ENCODE results near the gene EXOC3L4. TPM values are rescaled to one million over a fixed set of nuclear protein-coding genes. Genes with fewer than 3 reads are reported as not detected.

The EXOC3L4 gene
- total RNA-seq, 1 donor from 2014 or later: 8.6 TPM

DNA sequence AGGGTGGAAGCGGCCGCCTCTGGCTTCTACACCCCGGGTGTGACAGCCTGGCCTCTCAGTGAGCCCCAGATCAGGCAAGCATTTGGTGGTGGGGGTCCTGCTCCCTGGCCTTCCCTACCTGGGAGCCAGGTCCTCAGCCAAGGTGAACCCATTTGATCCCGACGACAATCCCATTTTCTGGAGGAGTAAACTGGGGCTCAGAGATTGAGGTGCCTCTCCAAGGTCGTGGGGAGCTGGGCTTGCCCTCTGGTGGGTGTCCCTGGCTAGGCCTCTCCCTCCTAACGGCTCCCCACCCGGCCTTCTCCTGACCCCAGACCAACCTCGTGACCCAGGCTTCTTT is 2.7 kb upstream of the EXOC3L4 start:
- Histone ChIP-seq H3K9me3 (no peaks in the 10 kb centered on the region), H3K36me3 (no peaks in the 10 kb centered on the region), H3K4me3 (peak overlapping the region; percentile 45 to 68), H3K27me3 (no peaks in the 10 kb centered on the region), H3K27ac (peak overlapping the region; percentile 74), H3K4me1 (peaks cover 24% of the 10 kb centered on the region)
- TF ChIP-seq, protein P1, sequence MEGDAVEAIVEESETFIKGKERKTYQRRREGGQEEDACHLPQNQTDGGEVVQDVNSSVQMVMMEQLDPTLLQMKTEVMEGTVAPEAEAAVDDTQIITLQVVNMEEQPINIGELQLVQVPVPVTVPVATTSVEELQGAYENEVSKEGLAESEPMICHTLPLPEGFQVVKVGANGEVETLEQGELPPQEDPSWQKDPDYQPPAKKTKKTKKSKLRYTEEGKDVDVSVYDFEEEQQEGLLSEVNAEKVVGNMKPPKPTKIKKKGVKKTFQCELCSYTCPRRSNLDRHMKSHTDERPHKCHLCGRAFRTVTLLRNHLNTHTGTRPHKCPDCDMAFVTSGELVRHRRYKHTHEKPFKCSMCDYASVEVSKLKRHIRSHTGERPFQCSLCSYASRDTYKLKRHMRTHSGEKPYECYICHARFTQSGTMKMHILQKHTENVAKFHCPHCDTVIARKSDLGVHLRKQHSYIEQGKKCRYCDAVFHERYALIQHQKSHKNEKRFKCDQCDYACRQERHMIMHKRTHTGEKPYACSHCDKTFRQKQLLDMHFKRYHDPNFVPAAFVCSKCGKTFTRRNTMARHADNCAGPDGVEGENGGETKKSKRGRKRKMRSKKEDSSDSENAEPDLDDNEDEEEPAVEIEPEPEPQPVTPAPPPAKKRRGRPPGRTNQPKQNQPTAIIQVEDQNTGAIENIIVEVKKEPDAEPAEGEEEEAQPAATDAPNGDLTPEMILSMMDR (IDR thresholded peaks at IDR 0.05): no peak
- TF ChIP-seq POLR2A (IDR thresholded peaks at IDR 0.05) (no peak), POLR2AphosphoS5 (IDR thresholded peaks at IDR 0.05; ENCODE audit: insufficient read depth in 1 of 2, low read depth in 1 of 2) (no peak)
- intact Hi-C loops (cut with DNase I): no loop called here
- no peak for DNase-seq (ENCODE audit: extremely low spot score in 2 of 2)

DNA sequence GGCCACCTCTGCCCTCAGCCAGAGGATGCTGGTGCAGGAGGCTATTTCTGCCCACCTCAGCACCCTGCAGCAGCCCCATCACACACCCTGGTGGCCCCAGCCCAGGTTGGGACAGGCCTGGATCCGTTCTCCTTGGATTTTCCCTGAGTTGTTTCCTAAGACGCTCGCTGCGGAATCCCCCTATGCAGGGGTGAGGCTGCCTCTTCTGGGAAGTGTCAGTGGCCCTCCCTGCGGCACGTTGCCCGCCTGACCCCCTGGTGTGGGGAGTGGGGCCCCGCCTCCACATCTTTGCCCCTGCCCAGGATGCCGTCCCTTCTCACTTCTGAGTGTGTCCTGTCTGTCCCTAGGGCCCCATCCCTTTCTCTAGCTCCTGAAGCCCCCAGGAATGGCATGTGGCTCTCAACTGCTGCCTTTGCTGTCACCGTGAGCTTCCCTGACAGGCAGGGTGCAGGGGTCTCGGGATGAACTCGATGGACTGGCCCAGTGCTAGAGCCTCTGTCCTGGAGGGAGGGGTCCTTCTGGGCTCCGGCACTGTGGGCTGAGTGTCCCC is 594 bp upstream of the EXOC3L4 start:
- no peaks in the 10 kb centered on the region for H3K9me3 ChIP-seq
- TF ChIP-seq POLR2AphosphoS5 (IDR thresholded peaks at IDR 0.05; ENCODE audit: insufficient read depth in 1 of 2, low read depth in 1 of 2): no peak
- TF ChIP-seq, protein P1 (IDR thresholded peaks at IDR 0.05): no peak
- TF ChIP-seq POLR2A (IDR thresholded peaks at IDR 0.05): no peak
- intact Hi-C loops (cut with DNase I): no loop called here
- no peak for DNase-seq (ENCODE audit: extremely low spot score in 2 of 2)
- peak overlapping the region; percentile 12 to 28 for H3K4me3 ChIP-seq
- peak overlapping the region; percentile 72 for H3K27ac ChIP-seq
- H3K4me1 ChIP-seq: peaks cover 24% of the 10 kb centered on the region
- no peaks in the 10 kb centered on the region for H3K36me3 ChIP-seq
- H3K27me3 ChIP-seq: no peaks in the 10 kb centered on the region

DNA sequence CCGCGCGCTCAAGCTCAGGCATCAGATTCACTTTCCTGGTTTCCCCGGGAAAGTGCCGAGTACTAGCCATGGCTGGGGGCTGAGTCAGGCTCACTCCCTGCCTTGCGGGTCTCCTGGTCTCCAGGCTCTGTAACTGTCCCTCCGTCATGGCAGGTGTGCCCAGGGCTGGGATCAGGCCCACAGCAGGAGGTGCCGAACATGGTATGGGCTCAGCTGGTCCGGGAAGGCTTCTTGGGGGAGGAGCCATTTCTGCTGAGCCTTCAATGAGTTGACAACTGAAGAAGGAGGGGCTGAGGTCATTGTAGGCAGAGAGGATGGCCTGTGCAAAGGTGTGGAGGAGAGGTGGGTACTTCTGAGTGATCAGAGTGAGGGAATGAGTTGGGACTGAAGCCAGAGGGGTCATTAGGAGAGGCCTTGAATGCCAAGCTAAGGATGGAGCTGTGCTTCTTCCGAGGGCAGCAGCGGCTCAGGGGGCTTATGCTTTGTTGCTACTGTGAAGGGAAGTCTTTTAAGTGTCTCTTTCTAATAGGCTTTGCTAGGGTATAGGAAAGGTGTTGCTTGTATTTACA is 769 bp downstream of the EXOC3L4 start:
- H3K4me1 ChIP-seq: peaks cover 24% of the 10 kb centered on the region
- no peak overlapping the region for H3K4me3 ChIP-seq
- H3K9me3 ChIP-seq: no peaks in the 10 kb centered on the region
- no peaks in the 10 kb centered on the region for H3K27me3 ChIP-seq
- H3K36me3 ChIP-seq: no peaks in the 10 kb centered on the region
- no peak for TF ChIP-seq POLR2AphosphoS5 (IDR thresholded peaks at IDR 0.05; ENCODE audit: insufficient read depth in 1 of 2, low read depth in 1 of 2)
- TF ChIP-seq POLR2A (IDR thresholded peaks at IDR 0.05): no peak
- TF ChIP-seq, protein P1 (IDR thresholded peaks at IDR 0.05): no peak
- intact Hi-C loops (cut with DNase I): no loop called here
- H3K27ac ChIP-seq: no peak overlapping the region
- no peak for DNase-seq (ENCODE audit: extremely low spot score in 2 of 2)

DNA sequence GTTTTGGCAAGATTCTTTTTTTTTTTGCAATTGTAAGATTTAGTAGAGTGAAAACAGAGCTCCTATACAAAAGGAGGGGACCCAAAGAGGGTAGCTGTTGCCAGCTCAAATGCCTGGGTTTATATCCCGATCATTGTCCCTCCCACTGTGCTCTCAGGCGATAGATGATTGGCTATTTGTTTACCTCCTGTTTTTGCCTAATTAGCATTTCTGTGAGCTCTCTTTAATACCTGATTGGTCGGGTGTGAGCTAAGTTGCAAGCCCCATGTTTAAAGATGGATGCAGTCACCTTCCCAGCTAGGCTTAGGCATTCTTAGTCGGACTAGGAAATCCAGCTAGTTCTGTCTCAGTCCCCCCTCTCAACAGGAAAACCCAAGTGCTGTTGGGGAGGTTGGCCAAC is 1.9 kb downstream of the EXOC3L4 start:
- Histone ChIP-seq H3K4me1 (peaks cover 15% of the 10 kb centered on the region), H3K27me3 (no peaks in the 10 kb centered on the region), H3K27ac (no peak overlapping the region), H3K4me3 (no peak overlapping the region), H3K9me3 (no peaks in the 10 kb centered on the region), H3K36me3 (no peaks in the 10 kb centered on the region)
- intact Hi-C loops (cut with DNase I): no loop called here
- TF ChIP-seq, protein P1 (IDR thresholded peaks at IDR 0.05): no peak
- no peak for TF ChIP-seq POLR2A (IDR thresholded peaks at IDR 0.05)
- TF ChIP-seq POLR2AphosphoS5 (IDR thresholded peaks at IDR 0.05; ENCODE audit: insufficient read depth in 1 of 2, low read depth in 1 of 2): no peak
- DNase-seq (ENCODE audit: extremely low spot score in 2 of 2): no peak

DNA sequence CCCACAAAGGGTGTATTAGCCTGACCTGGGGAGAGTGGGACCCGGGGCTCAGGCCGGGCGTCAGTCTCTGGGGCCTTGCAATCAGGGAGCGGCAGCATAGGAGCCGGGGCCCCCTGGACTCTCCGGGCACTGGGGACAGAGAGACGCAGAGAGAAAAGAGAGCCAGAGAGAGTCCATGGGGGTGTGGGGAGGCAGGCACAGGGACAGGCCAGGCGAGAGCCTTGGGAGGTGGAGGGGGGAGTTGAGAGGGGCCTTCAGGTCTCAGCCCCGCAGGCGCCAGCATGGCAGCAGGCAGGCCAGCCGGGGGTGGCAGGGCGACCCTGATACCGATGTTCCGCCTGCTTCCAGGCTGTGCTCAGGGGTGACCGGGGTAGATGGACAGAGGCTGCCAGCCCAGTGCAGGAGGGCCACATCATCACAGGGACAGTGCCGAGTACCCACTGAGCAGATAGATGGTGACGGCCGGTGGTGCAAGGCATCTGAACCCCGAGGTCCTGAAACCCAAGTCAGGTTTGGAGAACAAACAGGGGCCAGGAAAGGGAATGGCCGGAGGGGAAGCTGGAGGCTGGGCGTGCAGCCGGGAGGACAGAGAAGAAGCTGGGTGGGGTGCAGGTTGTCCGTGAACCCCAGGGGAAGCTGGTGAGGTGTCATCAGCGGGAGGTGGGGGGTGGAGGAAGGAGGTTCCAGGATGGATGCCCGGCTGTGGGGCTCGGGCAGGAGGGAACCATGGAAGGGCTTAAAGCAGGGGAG is 2.9 kb downstream of the EXOC3L4 start:
- no peak for TF ChIP-seq POLR2AphosphoS5 (IDR thresholded peaks at IDR 0.05; ENCODE audit: insufficient read depth in 1 of 2, low read depth in 1 of 2)
- TF ChIP-seq, protein P1 (IDR thresholded peaks at IDR 0.05): no peak
- TF ChIP-seq POLR2A (IDR thresholded peaks at IDR 0.05): no peak
- DNase-seq (ENCODE audit: extremely low spot score in 2 of 2): no peak
- H3K27ac ChIP-seq: no peak overlapping the region
- no peaks in the 10 kb centered on the region for H3K36me3 ChIP-seq
- no peaks in the 10 kb centered on the region for H3K9me3 ChIP-seq
- H3K4me3 ChIP-seq: no peak overlapping the region
- H3K27me3 ChIP-seq: peaks cover 3% of the 10 kb centered on the region
- peaks cover 19% of the 10 kb centered on the region for H3K4me1 ChIP-seq
- intact Hi-C loops (cut with DNase I): no loop called here
